Ovary (tissue), 3 donors: Measurements from ENCODE around the gene WDR90.

Experiments used
- CTCF ChIP-seq, 3 donors: fragments of 450-650 bp in 2 of 3; fragments of 200-600 bp in 1 of 3; IDR thresholded peaks; one replicate each; pipeline versions ENCODE4 v1.5.1 to v1.8.0; 2016 to 2022; ENCODE audit warnings: antibody characterized with exemption in 3 of 3, mild to moderate bottlenecking in 1 of 3
- EP300 ChIP-seq: sonication (generic); formaldehyde crosslinking; IDR thresholded peaks from one replicate; pipeline ENCODE4 v1.6.1; 2017; ENCODE audit warnings: antibody characterized with exemption
- POLR2A ChIP-seq: fragments of 450-650 bp; IDR thresholded peaks from one replicate; pipeline ENCODE4 v1.6.1; 2017; ENCODE audit warnings: antibody characterized with exemption, mild to moderate bottlenecking, moderate library complexity
- donor health status: DM: no; HTN: no; CAD: no.

GRCh38 chr16:681746-682427 is 32.7 kb downstream of the WDR90 start:
- TF ChIP-seq CTCF (IDR thresholded peaks at IDR 0.05) = no peak
- no peak for TF ChIP-seq POLR2A
- TF ChIP-seq EP300 = no peak
